Measurements from ENCODE around the gene C11orf91.

- TF ChIP-seq, protein P1, sequence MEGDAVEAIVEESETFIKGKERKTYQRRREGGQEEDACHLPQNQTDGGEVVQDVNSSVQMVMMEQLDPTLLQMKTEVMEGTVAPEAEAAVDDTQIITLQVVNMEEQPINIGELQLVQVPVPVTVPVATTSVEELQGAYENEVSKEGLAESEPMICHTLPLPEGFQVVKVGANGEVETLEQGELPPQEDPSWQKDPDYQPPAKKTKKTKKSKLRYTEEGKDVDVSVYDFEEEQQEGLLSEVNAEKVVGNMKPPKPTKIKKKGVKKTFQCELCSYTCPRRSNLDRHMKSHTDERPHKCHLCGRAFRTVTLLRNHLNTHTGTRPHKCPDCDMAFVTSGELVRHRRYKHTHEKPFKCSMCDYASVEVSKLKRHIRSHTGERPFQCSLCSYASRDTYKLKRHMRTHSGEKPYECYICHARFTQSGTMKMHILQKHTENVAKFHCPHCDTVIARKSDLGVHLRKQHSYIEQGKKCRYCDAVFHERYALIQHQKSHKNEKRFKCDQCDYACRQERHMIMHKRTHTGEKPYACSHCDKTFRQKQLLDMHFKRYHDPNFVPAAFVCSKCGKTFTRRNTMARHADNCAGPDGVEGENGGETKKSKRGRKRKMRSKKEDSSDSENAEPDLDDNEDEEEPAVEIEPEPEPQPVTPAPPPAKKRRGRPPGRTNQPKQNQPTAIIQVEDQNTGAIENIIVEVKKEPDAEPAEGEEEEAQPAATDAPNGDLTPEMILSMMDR (conservative IDR thresholded peaks at IDR 0.05; ENCODE audit: low read length): no peak
- TF ChIP-seq EZH2phosphoT487 (IDR thresholded peaks at IDR 0.05; ENCODE audit: borderline replicate concordance, low read depth, low read length): no peak
Observed at GRCh38 chr11:33734441-33735270, 34.0 kb upstream of the C11orf91 start.
